Testis (tissue), 2 donors: ENCODE measurements around the gene MTG2.

Source experiments
- CTCF ChIP-seq, 3 experiments: fragments of 450-650 bp in 2 of 3; fragments of 200-600 bp in 1 of 3; sonication (generic) in 1 of 3; IDR thresholded peaks; one replicate each; pipeline ENCODE4 v1.5.1; 2016 to 2019; ENCODE audit warnings: antibody characterized with exemption in 3 of 3, mild to moderate bottlenecking in 2 of 3, moderate library complexity in 1 of 3
- POLR2A ChIP-seq: fragments of 450-650 bp; IDR thresholded peaks from one replicate; pipeline ENCODE4 v1.6.1; 2017; ENCODE audit warnings: antibody characterized with exemption, mild to moderate bottlenecking, moderate library complexity

DNA sequence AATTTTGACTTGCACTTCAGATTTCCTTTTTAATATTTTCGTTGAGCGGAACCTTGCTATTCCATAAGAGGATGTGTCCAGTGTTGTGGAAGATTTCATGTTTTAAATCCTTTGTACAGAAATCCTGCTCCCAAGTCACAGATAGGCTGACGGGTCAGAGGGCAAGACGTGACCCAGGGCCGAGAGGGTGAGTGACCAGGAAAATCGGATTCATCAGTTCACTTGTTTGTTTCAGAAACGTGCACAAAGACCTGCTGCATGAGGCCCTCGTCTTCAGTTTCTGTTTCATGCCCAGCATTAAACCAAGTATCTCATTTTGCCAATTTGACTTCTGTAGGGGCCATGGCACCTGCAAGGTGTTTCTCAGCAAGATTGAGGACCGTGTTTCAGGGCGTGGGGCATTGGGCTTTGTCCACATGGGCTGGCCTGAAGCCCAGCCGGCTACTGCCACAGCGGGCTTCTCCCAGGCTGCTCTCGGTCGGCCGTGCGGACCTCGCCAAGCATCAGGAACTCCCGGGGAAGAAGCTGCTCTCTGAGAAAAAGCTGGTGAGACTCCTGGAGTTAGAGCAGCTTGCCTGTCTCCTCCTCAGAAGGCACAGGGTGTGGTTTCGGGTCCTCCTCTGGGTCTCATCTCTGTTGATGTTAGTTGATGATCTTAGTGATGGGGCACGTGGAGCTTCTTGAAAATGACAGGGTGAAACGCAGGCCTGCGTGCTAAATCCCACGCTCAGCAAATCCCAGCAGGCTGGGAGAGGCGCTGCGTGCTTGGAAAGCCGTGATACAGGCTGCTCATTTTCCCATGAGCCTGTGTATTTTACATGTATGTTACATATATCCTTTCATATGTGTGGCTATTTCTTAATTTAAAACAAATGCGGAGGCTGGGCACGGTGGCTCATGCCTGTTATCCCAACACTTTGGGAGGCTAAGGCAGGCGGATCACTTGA is 10.5 kb downstream of the MTG2 start:
- TF ChIP-seq POLR2A, result no peak
- TF ChIP-seq CTCF (IDR thresholded peaks at IDR 0.05), result no peak
